H1 (cell line): ENCODE measurements around the gene C3orf49. TPM values are rescaled to one million over a fixed set of nuclear protein-coding genes. Genes with fewer than 3 reads are reported as not detected.
A peak's percentile ranks its signal among the peaks of the same experiment; 100 is the strongest.

Experiments used
- CTCF ChIA-PET: fragments of 300-600 bp; sonication (Branson Sonifier 250); formaldehyde crosslinking; loops from one replicate; lab custom pipeline; 2021; ENCODE audit not compliant: partially characterized antibody; lab: Charles Lee
- POLR2A ChIA-PET: fragments of 300-600 bp; sonication (Branson Sonifier 250); formaldehyde crosslinking; loops from one replicate; lab custom pipeline; 2021; ENCODE audit warnings: inconsistent platforms; ENCODE audit not compliant: partially characterized antibody; lab: Charles Lee
- DNase-seq, 2 experiments: peaks; one replicate each; pipeline versions ENCODE4 v3.0.0 to v3.0.0-alpha.2; 2010 to 2022; ENCODE audit warnings: low spot score in 2 of 2, low read depth in 1 of 2, mixed read lengths in 1 of 2
- FAIRE-seq: peaks from 2 replicates; lab custom pipeline; 2011; peaks lifted over from hg19 to GRCh38; lab: Jason Lieb, UNC
- H2AFZ ChIP-seq: 2 replicates; pipeline ENCODE4 v1.8.1; 2012; ENCODE audit warnings: low read length, inconsistent platforms
- H2AK5ac ChIP-seq: 2 replicates; pipeline ENCODE4 v1.6.1; 2013; ENCODE audit warnings: low read depth, low read length
- H2BK120ac ChIP-seq: replicated peaks from 2 replicates; pipeline ENCODE3; 2013; ENCODE audit warnings: low read depth, low read length, inconsistent platforms
- H2BK12ac ChIP-seq: 2 replicates; pipeline ENCODE4 v1.6.1; 2013; ENCODE audit warnings: low read depth, low read length
- H2BK15ac ChIP-seq: 2 replicates; pipeline ENCODE4 v1.6.1; 2013; ENCODE audit warnings: low read length
- H2BK20ac ChIP-seq: 2 replicates; pipeline ENCODE4 v1.6.1; 2013; ENCODE audit warnings: low read length
- H2BK5ac ChIP-seq: 2 replicates; pipeline ENCODE4 v1.6.1; 2013; ENCODE audit warnings: low read depth, low read length
- H3K14ac ChIP-seq: 2 replicates; pipeline ENCODE4 v1.6.1; 2013; ENCODE audit warnings: inconsistent platforms; ENCODE audit not compliant: insufficient read length
- H3K18ac ChIP-seq: 2 replicates; pipeline ENCODE4 v1.6.1; 2013; ENCODE audit warnings: low read length; ENCODE audit errors: extremely low read depth
- H3K23ac ChIP-seq: 2 replicates; pipeline ENCODE4 v1.6.1; 2013; ENCODE audit warnings: inconsistent platforms; ENCODE audit not compliant: insufficient read length
- H3K23me2 ChIP-seq: 2 replicates; pipeline ENCODE4 v1.6.1; 2013; ENCODE audit warnings: low read depth, low read length
- H3K27ac ChIP-seq: 2 replicates; pipeline ENCODE4 v1.6.1; 2011; ENCODE audit warnings: low read depth, low read length, inconsistent platforms
- H3K27me3 ChIP-seq, 4 experiments: replicated peaks in 1 of 4; 1 replicate in 1 of 4; 2 replicates in 3 of 4; pipeline versions ENCODE4 v1.6.1 to v1.8.1; 2011 to 2013; ENCODE audit warnings: low read length in 3 of 4, mild to moderate bottlenecking in 3 of 4, inconsistent platforms in 2 of 4, mixed read lengths in 2 of 4, moderate library complexity in 1 of 4; ENCODE audit not compliant: control insufficient read depth in 3 of 4, insufficient read depth in 3 of 4; ENCODE audit errors: extremely low read depth in 1 of 4
- H3K36me3 ChIP-seq, 4 experiments: 2 replicates each; pipeline versions ENCODE4 v1.6.1 to v1.8.1; 2011 to 2013; ENCODE audit warnings: mild to moderate bottlenecking in 4 of 4, low read length in 3 of 4, moderate library complexity in 2 of 4, control low read depth in 1 of 4, inconsistent platforms in 1 of 4; ENCODE audit not compliant: insufficient read depth in 4 of 4, control insufficient read depth in 2 of 4
- H3K4ac ChIP-seq: replicated peaks from 2 replicates; pipeline ENCODE3; 2013; ENCODE audit warnings: low read length, low read depth, mixed read lengths, inconsistent platforms; ENCODE audit not compliant: insufficient read length
- H3K4me1 ChIP-seq, 4 experiments: replicated peaks in 1 of 4; 1 replicate in 1 of 4; 2 replicates in 3 of 4; pipeline versions ENCODE4 v1.6.1 to v1.8.1; 2011 to 2013; ENCODE audit warnings: low read length in 3 of 4, inconsistent platforms in 2 of 4, mixed read lengths in 1 of 4; ENCODE audit not compliant: insufficient read depth in 4 of 4, control insufficient read depth in 3 of 4
- H3K4me2 ChIP-seq, 2 experiments: 2 replicates each; pipeline versions ENCODE4 v1.6.1 to v1.8.1; 2011 to 2013; ENCODE audit warnings: low read depth in 2 of 2, low read length in 2 of 2, control low read depth in 1 of 2, inconsistent platforms in 1 of 2, mild to moderate bottlenecking in 1 of 2; ENCODE audit not compliant: insufficient read depth in 1 of 2
- H3K4me3 ChIP-seq, 4 experiments: fragments of 200-600, 300-600 bp in 1 of 4; sonication (generic), shearing (Covaris generic), sonication (Bioruptor Twin) in 1 of 4; 2 replicates each; pipeline versions ENCODE4 v1.5.1 to v1.8.1; 2011 to 2016; ENCODE audit warnings: low read length in 4 of 4, low read depth in 3 of 4, control low read depth in 2 of 4, inconsistent platforms in 2 of 4, mild to moderate bottlenecking in 2 of 4, mixed read lengths in 1 of 4, moderate library complexity in 1 of 4; ENCODE audit not compliant: insufficient read depth in 2 of 4; ENCODE audit errors: extremely low read depth in 1 of 4
- H3K56ac ChIP-seq: replicated peaks from 2 replicates; pipeline ENCODE3; 2013; ENCODE audit warnings: low read depth, mild to moderate bottlenecking, mixed read lengths, low read length, inconsistent platforms; ENCODE audit not compliant: insufficient read length
- H3K79me1 ChIP-seq: 2 replicates; pipeline ENCODE4 v1.6.1; 2013; ENCODE audit warnings: low read depth, low read length, control low read depth
- H3K79me2 ChIP-seq, 2 experiments: 2 replicates each; pipeline versions ENCODE4 v1.6.1 to v1.8.1; 2012 to 2013; ENCODE audit warnings: low read length in 2 of 2, mild to moderate bottlenecking in 2 of 2, inconsistent platforms in 1 of 2; ENCODE audit not compliant: insufficient read depth in 2 of 2, control insufficient read depth in 1 of 2
- H3K9ac ChIP-seq, 4 experiments: replicated peaks in 1 of 4; 1 replicate in 1 of 4; 2 replicates in 3 of 4; pipeline versions ENCODE4 v1.6.1 to v1.8.1; 2011 to 2013; ENCODE audit warnings: low read depth in 3 of 4, low read length in 3 of 4, control low read depth in 2 of 4, mild to moderate bottlenecking in 2 of 4, moderate library complexity in 2 of 4, inconsistent platforms in 1 of 4; ENCODE audit errors: extremely low read depth in 1 of 4
- H3K9me3 ChIP-seq, 2 experiments: 2 replicates each; pipeline versions ENCODE4 v1.6.1 to v1.8.1; 2012 to 2013; ENCODE audit warnings: mild to moderate bottlenecking in 2 of 2, moderate library complexity in 2 of 2, control low read depth in 1 of 2, inconsistent platforms in 1 of 2, low read depth in 1 of 2, low read length in 1 of 2, mixed read lengths in 1 of 2; ENCODE audit not compliant: insufficient read depth in 2 of 2
- H4K20me1 ChIP-seq, 2 experiments: replicated peaks in 1 of 2; 2 replicates each; pipeline versions ENCODE3 to v1.8.1; 2011 to 2013; ENCODE audit warnings: inconsistent platforms in 2 of 2, low read length in 2 of 2, mild to moderate bottlenecking in 1 of 2; ENCODE audit not compliant: insufficient read depth in 2 of 2, control insufficient read depth in 1 of 2
- H4K5ac ChIP-seq: 2 replicates; pipeline ENCODE4 v1.6.1; 2013; ENCODE audit warnings: low read length, low read depth, mixed read lengths, inconsistent platforms; ENCODE audit not compliant: insufficient read length
- H4K8ac ChIP-seq: 2 replicates; pipeline ENCODE4 v1.8.0; 2013; ENCODE audit warnings: mild to moderate bottlenecking, moderate library complexity, low read length, inconsistent platforms; ENCODE audit not compliant: insufficient read depth; ENCODE audit errors: extremely low read depth
- H4K91ac ChIP-seq: replicated peaks from 2 replicates; pipeline ENCODE3; 2013; ENCODE audit warnings: low read length, mixed read lengths, inconsistent platforms; ENCODE audit not compliant: insufficient read length
- ASH2L ChIP-seq: fragments of 200-600, 300-600 bp; sonication (generic); IDR thresholded peaks from one replicate; pipeline ENCODE4 v1.7.1; 2017; ENCODE audit warnings: low read length
- KDM4A ChIP-seq: IDR thresholded peaks from one replicate; pipeline ENCODE4 v1.7.1; 2012; ENCODE audit warnings: low read depth, mild to moderate bottlenecking, moderate library complexity, low read length, inconsistent platforms; ENCODE audit not compliant: severe bottlenecking
- MAFK ChIP-seq: IDR thresholded peaks from 2 replicates; pipeline ENCODE4 v1.6.1; 2012; ENCODE audit warnings: low read depth, mild to moderate bottlenecking, improper control_type of control experiment, low read length
- PHF8 ChIP-seq: fragments of 200-600 bp; sonication (generic); conservative IDR thresholded peaks from 2 replicates; pipeline ENCODE4 v1.7.1; 2012; ENCODE audit warnings: low read depth, mild to moderate bottlenecking, inconsistent platforms, low read length, moderate library complexity
- RFX5 ChIP-seq: IDR thresholded peaks from 2 replicates; pipeline ENCODE4 v1.6.1; 2011; ENCODE audit warnings: low read depth, low read length, improper control_type of control experiment, borderline replicate concordance
- TAF1 ChIP-seq: IDR thresholded peaks from 2 replicates; pipeline ENCODE4 v1.6.1; 2011; ENCODE audit warnings: mild to moderate bottlenecking, low read depth, low read length
- WGBS, 2 experiments: shearing (Covaris generic) in 1 of 2; methylation state at CpG; one replicate each; pipeline versions ENCODE4 v1.1.6 to v1.1.7; 2013 to 2015; ENCODE audit warnings: low lambda C conversion rate in 2 of 2, mixed read lengths in 2 of 2, inconsistent platforms in 1 of 2, low coverage in 1 of 2, missing lambda C conversion rate in 1 of 2; ENCODE audit not compliant: insufficient replicate concordance in 2 of 2, insufficient coverage in 1 of 2, insufficient read length in 1 of 2; ENCODE audit errors: extremely low coverage in 1 of 2, missing lambda C conversion rate in 1 of 2; 5-methylcytosine and 5-hydroxymethylcytosine counted together
- polyA plus RNA-seq, 7 experiments: library from polyadenylated mRNA; depleted of rRNA in 3 of 7; stranded (reverse) in 5 of 7; unstranded in 2 of 7; fragments of >200 nt in 5 of 7; fragments of 200-250 nt in 2 of 7; gene quantifications; 1 replicate in 5 of 7; 2 replicates in 1 of 7; 4 replicates in 1 of 7; pipeline versions ENCODE4 v1.2.1 to v1.2.3, GENCODE V29; 2011 to 2013; ENCODE audit warnings: missing spikeins in 2 of 7, mixed read lengths in 2 of 7
- total RNA-seq: library from RNA; stranded (reverse); fragmentation: NEBNext Ultra II Directional; extraction: Animal tissue kit (Norgen Biotek cat#: 25700); gene quantifications from 2 replicates; pipeline ENCODE4 v1.2.1, GENCODE V29; 2021

The C3orf49 gene
- total and polyA plus RNA-seq, 2 of the 8 experiments (the other 6 are each of a cell fraction or from before 2014, with no cell fraction given), result not detected

DNA sequence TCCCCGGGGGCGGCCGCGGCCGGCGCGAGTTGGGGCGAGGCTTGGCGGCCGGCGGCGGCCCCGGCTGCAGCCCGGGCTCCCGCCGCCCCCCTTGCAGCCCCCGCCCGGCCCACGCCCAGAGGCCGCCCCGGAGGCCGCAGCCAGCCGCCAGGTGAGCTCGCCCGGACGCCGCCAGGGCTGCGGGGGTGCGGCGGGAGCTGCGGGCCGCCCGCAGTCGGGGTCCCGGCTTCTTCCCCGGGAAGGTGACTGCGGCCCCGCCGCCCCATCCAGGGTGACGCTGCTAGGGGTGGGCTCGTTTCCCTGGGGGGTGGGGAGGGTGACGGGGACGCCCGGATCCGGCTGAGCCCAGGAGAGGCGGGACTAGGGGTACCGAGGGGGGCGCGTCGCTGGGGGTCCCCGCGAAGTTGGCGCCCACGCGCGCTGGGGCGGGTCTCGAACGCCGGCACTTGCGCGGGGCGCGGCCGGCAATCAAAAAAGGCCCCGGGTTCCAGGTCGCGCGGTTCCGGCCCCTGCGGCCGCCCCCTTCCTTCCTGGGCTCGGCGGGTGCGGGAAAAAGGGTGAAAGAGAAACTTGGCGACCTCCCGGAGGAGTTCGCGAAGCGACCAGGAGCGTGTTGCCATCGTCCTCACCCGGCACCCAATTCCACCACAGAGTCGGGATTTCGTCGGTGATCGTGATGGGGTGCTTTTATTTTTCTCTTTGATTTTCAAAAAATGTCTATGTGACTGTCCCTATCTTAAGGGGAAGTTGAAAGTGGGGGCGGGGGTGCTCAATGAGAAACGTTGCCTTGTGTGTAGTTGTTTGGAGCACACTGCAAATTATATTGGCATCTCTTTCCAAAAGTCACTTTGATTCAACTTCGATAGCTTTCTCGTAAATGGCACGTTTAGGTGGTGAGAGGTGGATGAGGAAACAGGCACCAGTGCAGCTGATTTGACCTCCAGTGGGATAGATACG lies 45.2 kb downstream of the C3orf49 start:
- no peak for DNase-seq
- Histone ChIP-seq H3K27ac (0 out of 2 replicates have a peak overlapping the region, but pooled peaks have one; percentile 9), H2AFZ (no peak overlapping the region)

More for the DNA sequence above, 45.2 kb downstream of the C3orf49 start:
- Histone ChIP-seq H3K79me1 (no peaks in the 10 kb centered on the region; the same call in 1 of the 2 replicates), H2BK15ac (no peak overlapping the region), H2AK5ac (no peak overlapping the region), H3K4me1 (peaks cover 5 to 22% (median 11%) of the 10 kb centered on the region in 4 experiments), H3K4me3 (peak overlapping the region; percentile 65 to 97 (median 72)), H2BK5ac (no peak overlapping the region), H3K56ac (no peak overlapping the region), H3K23me2 (peaks cover 6% of the 10 kb centered on the region)
- no peak for FAIRE-seq
- TF ChIP-seq ASH2L (peak; percentile 67), KDM4A (peak; percentile 41), RFX5 (no peak), PHF8 (peak; percentile 56; the same call in 1 of the 2 replicates), MAFK (no peak), TAF1 (0 out of 2 replicates have a peak, but pooled peaks have one; percentile 29)
- TF ChIP-seq, all 59 proteins: peak for 4
- H3K9ac ChIP-seq, result peak overlapping the region; percentile 54 to 91 (median 64); a peak in 6 of 7 replicates
- ChIA-PET POLR2A (interaction anchor here (0.6 to 1.1 kb wide), 4 partner anchors 26 to 363 kb away, joined by 3 to 4 read pairs (median 3); no protein-coding TSS in a partner anchor), CTCF (no interaction called here)
- peak overlapping the region; percentile 72 to 98 for H3K4me2 ChIP-seq
- no peak overlapping the region for H3K18ac ChIP-seq
- no peak overlapping the region for H2BK120ac ChIP-seq
- H3K79me2 ChIP-seq, result peaks cover 0 to 51% of the 10 kb centered on the region in 2 experiments; a peak in 2 of 4 replicates
- H4K5ac ChIP-seq, result no peak overlapping the region
- H4K8ac ChIP-seq, result no peak overlapping the region; the same call in 1 of the 2 replicates
- no peaks in the 10 kb centered on the region for H3K36me3 ChIP-seq
- H3K9me3 ChIP-seq, result no peaks in the 10 kb centered on the region
- no peak overlapping the region for H3K4ac ChIP-seq
- H3K23ac ChIP-seq, result no peak overlapping the region
- 7% methylated on average over 25 of the region's 93 CpGs; no CpG with 5 or more reads in 1 of the 2 experiments for WGBS, 2 experiments
- H4K91ac ChIP-seq, result no peak overlapping the region
- H4K20me1 ChIP-seq, result no peaks in the 10 kb centered on the region
- H2BK20ac ChIP-seq, result no peak overlapping the region
- no peak overlapping the region for H3K14ac ChIP-seq
- no peak overlapping the region for H2BK12ac ChIP-seq
- no peaks in the 10 kb centered on the region for H3K27me3 ChIP-seq
